SU-DHL-6 (cell line): ENCODE results near the gene TMEM240.
"Not testable (repeated sequence)": the region's sequence is repeated elsewhere in the genome, so short reads cannot be mapped to it uniquely, and the experiment has no call there.

Source experiments
- CTCF ChIP-seq: fragments of 200-600 bp; sonication (generic); IDR thresholded peaks from one replicate; pipeline ENCODE4 v1.5.1; 2017; ENCODE audit warnings: antibody characterized with exemption, mild to moderate bottlenecking, low read length, moderate library complexity; ENCODE audit not compliant: insufficient read depth, poor library complexity, severe bottlenecking
- EZH2phosphoT487 ChIP-seq: fragments of 200-600 bp; sonication (generic), shearing (Covaris generic); conservative IDR thresholded peaks from 2 replicates; pipeline ENCODE4 v1.6.1; 2018; ENCODE audit warnings: mild to moderate bottlenecking, antibody characterized with exemption, low read length, moderate library complexity, mixed read lengths

GRCh38 chr1:1509465-1509850, 31.0 kb downstream of the TMEM240 start:
- TF ChIP-seq CTCF, EZH2phosphoT487: not testable (repeated sequence)
